MM.1S (cell line): ENCODE measurements around the gene SLC8B1.

Experiments used
- EZH2 ChIP-seq: fragments of 300-600 bp; sonication (generic); optimal IDR thresholded peaks from 2 replicates; pipeline ENCODE3; 2017; ENCODE audit warnings: low read depth, mild to moderate bottlenecking, antibody characterized with exemption, low read length, mixed read lengths
- EZH2phosphoT487 ChIP-seq: fragments of 300-600 bp; sonication (generic); IDR thresholded peaks from 2 replicates; pipeline ENCODE4 v1.6.1; 2018; ENCODE audit warnings: antibody characterized with exemption, low read length
- TF ChIP-seq, protein P1 (sequence below): fragments of 300-600 bp; sonication (generic); IDR thresholded peaks from 2 replicates; pipeline ENCODE4 v1.5.1; 2016; ENCODE audit warnings: antibody characterized with exemption, low read length, mixed read lengths

DNA sequence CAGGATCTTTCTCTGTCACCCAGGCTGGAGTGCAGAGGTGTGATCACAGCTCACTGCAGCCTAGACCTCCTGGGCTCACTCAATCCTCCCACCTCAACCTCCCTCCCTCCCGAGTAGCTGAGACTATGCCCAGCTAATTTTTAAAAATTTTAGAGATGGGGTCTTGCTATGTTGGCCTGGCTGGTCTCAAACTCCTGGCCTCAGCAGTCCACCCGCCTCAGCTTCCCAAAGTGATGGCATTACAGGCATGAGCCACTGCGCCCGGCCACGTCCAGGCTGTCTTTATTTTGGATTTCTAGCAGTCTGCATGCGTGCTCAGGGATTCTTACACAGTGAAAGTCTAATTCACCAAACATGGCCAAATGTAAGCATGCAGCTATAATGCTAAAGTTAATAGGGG lies 17.8 kb downstream of the SLC8B1 start:
- TF ChIP-seq, protein P1, sequence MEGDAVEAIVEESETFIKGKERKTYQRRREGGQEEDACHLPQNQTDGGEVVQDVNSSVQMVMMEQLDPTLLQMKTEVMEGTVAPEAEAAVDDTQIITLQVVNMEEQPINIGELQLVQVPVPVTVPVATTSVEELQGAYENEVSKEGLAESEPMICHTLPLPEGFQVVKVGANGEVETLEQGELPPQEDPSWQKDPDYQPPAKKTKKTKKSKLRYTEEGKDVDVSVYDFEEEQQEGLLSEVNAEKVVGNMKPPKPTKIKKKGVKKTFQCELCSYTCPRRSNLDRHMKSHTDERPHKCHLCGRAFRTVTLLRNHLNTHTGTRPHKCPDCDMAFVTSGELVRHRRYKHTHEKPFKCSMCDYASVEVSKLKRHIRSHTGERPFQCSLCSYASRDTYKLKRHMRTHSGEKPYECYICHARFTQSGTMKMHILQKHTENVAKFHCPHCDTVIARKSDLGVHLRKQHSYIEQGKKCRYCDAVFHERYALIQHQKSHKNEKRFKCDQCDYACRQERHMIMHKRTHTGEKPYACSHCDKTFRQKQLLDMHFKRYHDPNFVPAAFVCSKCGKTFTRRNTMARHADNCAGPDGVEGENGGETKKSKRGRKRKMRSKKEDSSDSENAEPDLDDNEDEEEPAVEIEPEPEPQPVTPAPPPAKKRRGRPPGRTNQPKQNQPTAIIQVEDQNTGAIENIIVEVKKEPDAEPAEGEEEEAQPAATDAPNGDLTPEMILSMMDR = no peak
- TF ChIP-seq EZH2phosphoT487 (no peak), EZH2 (no peak)
